ENCODE data around the gene ACOD1.

- no peak for TF ChIP-seq FOXJ3 (CRISPR knock-in tag; IDR thresholded peaks at IDR 0.05)
- TF ChIP-seq CTCF (IDR thresholded peaks at IDR 0.05) = no peak
- TF ChIP-seq MAX (IDR thresholded peaks at IDR 0.05; ENCODE audit: low read depth) = no peak
- no peak for TF ChIP-seq RAD21 (IDR thresholded peaks at IDR 0.05; ENCODE audit: low read length)
- no peak for TF ChIP-seq EZH2phosphoT487 (IDR thresholded peaks at IDR 0.05; ENCODE audit: borderline replicate concordance, low read depth)
- no peak for TF ChIP-seq USF2 (IDR thresholded peaks at IDR 0.05; ENCODE audit: borderline replicate concordance, low read depth, low read length)
- TF ChIP-seq REST (IDR thresholded peaks at IDR 0.05; ENCODE audit: low read depth, low read length) = no peak
- no peak for TF ChIP-seq GABPA (IDR thresholded peaks at IDR 0.05; ENCODE audit: low read depth)
- no peak for TF ChIP-seq RCOR1 (IDR thresholded peaks at IDR 0.05; ENCODE audit: low read length)
- no peak for TF ChIP-seq EP300 (IDR thresholded peaks at IDR 0.05; ENCODE audit: borderline replicate concordance in 1 of 2, low read depth in 1 of 2, low read length in 1 of 2)
- TF ChIP-seq FOSL2 (IDR thresholded peaks at IDR 0.05; ENCODE audit: borderline replicate concordance, low read depth) = no peak
These were observed 6.9 kb downstream of the ACOD1 start for GRCh38 chr13:76955193-76955592.
